Upper lobe of right lung (tissue), 1 donor: Measurements from ENCODE around the gene CDC25A. TPM values are rescaled to one million over a fixed set of nuclear protein-coding genes. Genes with fewer than 3 reads are reported as not detected.
"Not testable (repeated sequence)": the region's sequence is repeated elsewhere in the genome, so short reads cannot be mapped to it uniquely, and the experiment has no call there.

ENCODE experiments used
- ATAC-seq: fragments of 200-7000 bp; cut with Tn5 transposase; one replicate; pipeline ENCODE4 v1.9.1; 2020; ENCODE audit warnings: mild to moderate bottlenecking, moderate library complexity
- DNase-seq: peaks from one replicate; pipeline ENCODE4 v3.0.0-alpha.2; 2020
- H3K27ac ChIP-seq: fragments of 200-600 bp; one replicate; pipeline ENCODE4 v1.8.0; 2022
- H3K27me3 ChIP-seq: fragments of 200-600 bp; one replicate; pipeline ENCODE4 v1.8.0; 2022; ENCODE audit warnings: mild to moderate bottlenecking
- H3K36me3 ChIP-seq: fragments of 200-600 bp; one replicate; pipeline ENCODE4 v1.8.0; 2022
- H3K4me1 ChIP-seq: fragments of 200-600 bp; one replicate; pipeline ENCODE4 v1.8.0; 2022
- H3K4me3 ChIP-seq: fragments of 200-600 bp; one replicate; pipeline ENCODE4 v1.8.0; 2022; ENCODE audit warnings: mild to moderate bottlenecking
- H3K9me3 ChIP-seq: fragments of 200-600 bp; one replicate; pipeline ENCODE4 v1.8.0; 2022
- CTCF ChIP-seq: fragments of 200-600 bp; IDR thresholded peaks from one replicate; pipeline ENCODE4 v1.8.0; 2022; ENCODE audit warnings: antibody characterized with exemption
- intact Hi-C: fragments of 100-400 bp; cut with DNase I; formaldehyde crosslinking; loops from one replicate; pipeline ENCODE4 v1.11.0; 2022
- microRNA-seq: library from miRNA; unstranded; fragments of <30 nt; microRNA quantifications from one replicate; pipeline ENCODE4 v1.2.0, GENCODE V29; 2020; ENCODE audit warnings: borderline microRNAs expressed
- total RNA-seq: library from RNA; stranded (reverse); fragmentation: NEBNext Ultra II Directional; extraction: Animal tissue kit (Norgen Biotek cat#: 25700); gene quantifications from one replicate; pipeline ENCODE4 v1.2.1, GENCODE V29; 2021
- donor health status: DM: no; HTN: yes; CAD: no; lungs with severe emphysema.

Gene CDC25A
- total RNA-seq, 1 donor from 2014 or later, result 0.90 TPM

- intact Hi-C loops, result no loop called here
Measured at GRCh38 chr3:48112813-48113212, 75.4 kb downstream of the CDC25A start.

GRCh38 chr3:48112108-48112791 is 76.0 kb downstream of the CDC25A start:
- intact Hi-C loops, H3K4me1 ChIP-seq, ATAC-seq, H3K27me3 ChIP-seq, H3K9me3 ChIP-seq, DNase-seq, H3K36me3 ChIP-seq, H3K4me3 ChIP-seq, H3K27ac ChIP-seq: not testable (repeated sequence)

More at GRCh38 chr3:48112813-48113212, 75.4 kb downstream of the CDC25A start:
- H3K4me1 ChIP-seq, result peaks cover 4% of the 10 kb centered on the region
- ATAC-seq (no peak), DNase-seq (no peak)
- no peaks in the 10 kb centered on the region for H3K9me3 ChIP-seq
- no peaks in the 10 kb centered on the region for H3K27me3 ChIP-seq
- H3K36me3 ChIP-seq, result no peaks in the 10 kb centered on the region
- no peak overlapping the region for H3K4me3 ChIP-seq
- H3K27ac ChIP-seq, result no peak overlapping the region
- TF ChIP-seq CTCF, result no peak

- Histone ChIP-seq H3K4me1 (peaks cover 4% of the 10 kb centered on the region), H3K27me3 (no peaks in the 10 kb centered on the region), H3K9me3 (no peaks in the 10 kb centered on the region), H3K27ac (no peak overlapping the region), H3K36me3 (no peaks in the 10 kb centered on the region), H3K4me3 (no peak overlapping the region)
- no peak for ATAC-seq
- no peak for DNase-seq
- TF ChIP-seq CTCF, result no peak
- intact Hi-C loops, result no loop called here
Measured at GRCh38 chr3:48110463-48110862, 77.8 kb downstream of the CDC25A start.

- DNase-seq (no peak), ATAC-seq (no peak)
- H3K36me3 ChIP-seq, result no peaks in the 10 kb centered on the region
- H3K27me3 ChIP-seq, result no peaks in the 10 kb centered on the region
- H3K9me3 ChIP-seq, result no peaks in the 10 kb centered on the region
- no peak overlapping the region for H3K4me3 ChIP-seq
- TF ChIP-seq CTCF, result no peak
- peaks cover 1% of the 10 kb centered on the region for H3K4me1 ChIP-seq
- no peak overlapping the region for H3K27ac ChIP-seq
- intact Hi-C loops, result no loop called here
Measured at GRCh38 chr3:48107227-48107626, 81.0 kb downstream of the CDC25A start.

Small RNAs within 50 kb of the gene (microRNA-seq; reads per million reads assigned to microRNA genes)
- 0.83 reads per million for gene MIR4443

Other genes with a start within 250 kb of the CDC25A start
- gene MAP4, start 172.0 kb downstream of the CDC25A start, total RNA-seq, result 191 TPM
- gene CAMP, start 35.1 kb upstream of the CDC25A start, total RNA-seq, result not detected
- gene ZNF589, start 52.7 kb upstream of the CDC25A start, total RNA-seq, result 14.6 TPM
- gene NME6, start 113.0 kb upstream of the CDC25A start, total RNA-seq, result 29.5 TPM
- not detected for gene SPINK8, start 145.2 kb upstream of the CDC25A start, total RNA-seq
- not detected for gene FBXW12, start 183.8 kb upstream of the CDC25A start, total RNA-seq
- gene PLXNB1, start 241.7 kb upstream of the CDC25A start, total RNA-seq, result 103 TPM